KMS-11 (cell line): ENCODE measurements around the gene PIR.

Experiments
- H2AFZ ChIP-seq: fragments of 200-600 bp; sonication (generic); 2 replicates; pipeline ENCODE4 v1.6.1; 2016; ENCODE audit warnings: antibody characterized with exemption, mixed run types, low read depth
- H3K27ac ChIP-seq: fragments of 200-600 bp; sonication (generic); 2 replicates; pipeline ENCODE4 v1.6.1; 2016; ENCODE audit warnings: mild to moderate bottlenecking, mixed run types
- H3K27me3 ChIP-seq: fragments of 200-600 bp; sonication (generic); 2 replicates; pipeline ENCODE4 v1.6.1; 2017; ENCODE audit warnings: mild to moderate bottlenecking, low read depth, mixed run types, moderate library complexity; ENCODE audit not compliant: insufficient read depth
- H3K36me3 ChIP-seq: fragments of 200-600 bp; sonication (generic); 2 replicates; pipeline ENCODE4 v1.6.1; 2017; ENCODE audit warnings: mild to moderate bottlenecking, mixed run types; ENCODE audit not compliant: insufficient read depth
- H3K4me1 ChIP-seq: fragments of 200-600 bp; sonication (generic); 2 replicates; pipeline ENCODE4 v1.6.1; 2016; ENCODE audit warnings: mild to moderate bottlenecking, low read depth, mixed run types; ENCODE audit not compliant: poor library complexity, severe bottlenecking
- H3K4me2 ChIP-seq: fragments of 200-600 bp; sonication (generic); 2 replicates; pipeline ENCODE4 v1.7.0; 2016; ENCODE audit warnings: mild to moderate bottlenecking, mixed run types
- H3K4me3 ChIP-seq: fragments of 200-600 bp; sonication (generic); IDR thresholded peaks from 2 replicates; pipeline ENCODE4 v1.6.1; 2017; ENCODE audit warnings: low read depth, low read length, mixed read lengths; ENCODE audit not compliant: insufficient read depth
- H3K79me2 ChIP-seq: fragments of 200-600 bp; sonication (generic); 2 replicates; pipeline ENCODE4 v1.6.1; 2016; ENCODE audit warnings: low read depth, mixed run types; ENCODE audit not compliant: insufficient read depth
- H3K9ac ChIP-seq: fragments of 200-600 bp; sonication (generic); 2 replicates; pipeline ENCODE4 v1.6.1; 2016; ENCODE audit warnings: mild to moderate bottlenecking, mixed run types
- H4K20me1 ChIP-seq: fragments of 200-600 bp; sonication (generic); 2 replicates; pipeline ENCODE4 v1.6.1; 2016; ENCODE audit warnings: mild to moderate bottlenecking, mixed run types; ENCODE audit not compliant: insufficient read depth
- CTCF ChIP-seq: fragments of 200-600 bp; sonication (generic); conservative IDR thresholded peaks from 2 replicates; pipeline ENCODE4 v1.6.1; 2017; ENCODE audit warnings: low read depth, mild to moderate bottlenecking, antibody characterized with exemption, low read length, moderate library complexity, mixed read lengths

PIR gene

GRCh38 chrX:15492469-15492868 is 664 bp downstream of the PIR start:
- TF ChIP-seq CTCF: no peak
- Histone ChIP-seq H3K36me3 (no peaks in the 10 kb centered on the region), H3K9ac (peak overlapping the region; percentile 92), H2AFZ (peak overlapping the region; percentile 66), H4K20me1 (no peaks in the 10 kb centered on the region), H3K4me2 (peak overlapping the region; percentile 71), H3K27me3 (no peaks in the 10 kb centered on the region), H3K4me1 (peaks cover 11% of the 10 kb centered on the region), H3K79me2 (peaks cover 6% of the 10 kb centered on the region; the same call in 1 of the 2 replicates), H3K4me3 (no peak overlapping the region), H3K27ac (peak overlapping the region; percentile 91)

GRCh38 chrX:15483891-15484290 is 9.2 kb downstream of the PIR start:
- Histone ChIP-seq H3K36me3 (no peaks in the 10 kb centered on the region), H2AFZ (no peak overlapping the region), H3K27ac (no peak overlapping the region), H3K4me3 (no peak overlapping the region), H3K4me2 (no peak overlapping the region), H3K9ac (no peak overlapping the region), H3K27me3 (no peaks in the 10 kb centered on the region), H3K4me1 (no peaks in the 10 kb centered on the region), H3K79me2 (no peaks in the 10 kb centered on the region), H4K20me1 (no peaks in the 10 kb centered on the region)
- TF ChIP-seq CTCF: no peak

- no peaks in the 10 kb centered on the region for H3K36me3 ChIP-seq
- TF ChIP-seq CTCF: no peak
- no peak overlapping the region for H3K27ac ChIP-seq
- no peak overlapping the region for H3K4me3 ChIP-seq
- H3K79me2 ChIP-seq: no peaks in the 10 kb centered on the region
- no peak overlapping the region for H3K9ac ChIP-seq
- no peak overlapping the region for H3K4me2 ChIP-seq
- no peaks in the 10 kb centered on the region for H3K27me3 ChIP-seq
- H2AFZ ChIP-seq: no peak overlapping the region
- H3K4me1 ChIP-seq: peaks cover 13% of the 10 kb centered on the region
- no peaks in the 10 kb centered on the region for H4K20me1 ChIP-seq
Measured at GRCh38 chrX:15475486-15475885, 17.6 kb downstream of the PIR start.

- Histone ChIP-seq H3K27ac (no peak overlapping the region), H3K4me3 (no peak overlapping the region), H3K9ac (no peak overlapping the region)
Measured at GRCh38 chrX:15475021-15475420, 18.1 kb downstream of the PIR start.

More at GRCh38 chrX:15475021-15475420, 18.1 kb downstream of the PIR start:
- no peak for TF ChIP-seq CTCF
- Histone ChIP-seq H4K20me1 (no peaks in the 10 kb centered on the region), H3K36me3 (no peaks in the 10 kb centered on the region), H3K4me1 (peaks cover 13% of the 10 kb centered on the region), H2AFZ (no peak overlapping the region), H3K79me2 (no peaks in the 10 kb centered on the region), H3K27me3 (no peaks in the 10 kb centered on the region), H3K4me2 (no peak overlapping the region)
